Fibroblast of skin of right biceps (primary cell): Measurements from ENCODE around the gene RCN2.

ENCODE experiments used
- DNase-seq: peaks from one replicate; pipeline ENCODE4 v3.0.0-alpha.2; 2013

RCN2 gene

DNA sequence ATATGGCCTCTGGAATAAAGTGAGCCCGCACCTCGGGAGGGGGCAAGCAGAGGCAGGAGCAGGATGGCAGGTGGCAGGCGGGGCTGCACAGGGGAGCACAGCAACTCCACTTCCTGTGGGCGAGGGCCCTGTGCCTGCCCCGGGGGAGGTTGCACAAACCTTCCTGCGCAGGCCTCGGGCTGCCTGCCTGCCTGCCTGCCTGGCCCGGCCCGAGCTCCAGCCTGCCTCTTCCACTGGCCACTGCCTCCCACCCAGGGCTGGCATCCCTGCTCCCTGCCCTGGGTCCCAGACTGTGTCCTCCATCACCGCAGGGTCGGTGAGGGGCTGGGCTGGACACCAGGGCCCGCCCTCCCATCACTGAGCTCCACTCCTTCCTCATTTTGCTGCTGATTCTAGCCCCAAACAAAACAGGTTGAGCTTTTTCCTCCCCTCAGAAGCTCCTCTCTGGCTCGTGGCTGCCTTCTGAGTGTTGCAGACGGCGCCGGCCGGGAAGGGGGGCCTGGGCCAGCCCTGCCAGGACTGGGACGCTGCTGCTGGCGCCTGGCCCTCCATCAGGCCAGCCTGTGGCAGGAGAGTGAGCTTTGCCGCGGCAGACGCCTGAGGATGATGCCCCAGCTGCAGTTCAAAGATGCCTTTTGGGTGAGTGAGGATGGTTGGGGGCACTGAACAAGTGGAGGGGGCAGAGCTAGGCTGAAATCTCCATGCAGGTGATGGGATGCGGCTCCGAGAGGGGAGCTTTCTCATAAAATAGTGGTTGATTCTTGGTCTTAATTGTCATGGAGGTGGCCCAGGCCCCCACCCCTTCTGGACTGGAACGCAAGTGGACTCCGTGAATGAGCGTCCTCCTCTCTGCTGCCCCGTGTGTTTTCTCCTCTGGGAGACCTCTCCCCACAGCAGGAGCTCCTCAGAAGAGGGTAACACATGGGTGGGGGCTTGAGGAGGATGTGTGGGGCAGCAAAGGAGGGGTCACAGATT, 63.7 kb downstream of the RCN2 start, which contains the start of gene PSTPIP1:
Gene PSTPIP1 (plus strand): TSS at position 156 of the 975 bp plus-strand sequence. CDS start 448 bp downstream, at position 604.
- no peak for DNase-seq

- DNase-seq = no peak
Measured at GRCh38 chr15:76996076-76996525, 64.6 kb downstream of the RCN2 start.

GRCh38 chr15:76996526-76997401, 65.2 kb downstream of the RCN2 start:
- peak; percentile 37 for DNase-seq

- DNase-seq = no peak
Measured at GRCh38 chr15:76998663-76999285, 67.2 kb downstream of the RCN2 start.

- DNase-seq = no peak
Measured at GRCh38 chr15:76999996-77000395, 68.4 kb downstream of the RCN2 start.

GRCh38 chr15:77001351-77001750, 69.8 kb downstream of the RCN2 start:
- no peak for DNase-seq

GRCh38 chr15:77001966-77002365, 70.4 kb downstream of the RCN2 start:
- DNase-seq = no peak

DNA sequence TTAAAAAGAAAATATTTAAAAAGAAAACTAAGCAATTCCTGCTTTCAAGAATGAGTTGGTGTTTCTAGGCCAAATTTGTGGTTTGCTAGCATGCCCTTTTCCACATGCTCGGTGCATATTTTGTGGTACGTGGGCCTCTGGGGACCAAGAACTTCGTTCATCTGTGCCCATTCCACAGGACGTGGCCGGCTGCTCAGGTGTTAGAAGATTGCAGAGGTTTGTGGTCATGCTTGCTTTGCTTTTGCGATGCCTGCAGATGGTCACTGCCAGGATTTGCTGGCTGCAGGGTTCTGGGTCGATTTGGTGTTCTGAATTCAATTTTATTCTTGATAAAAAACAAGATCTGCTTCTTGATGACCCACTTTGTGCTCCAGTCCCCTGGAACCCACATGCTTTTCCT, 70.9 kb downstream of the RCN2 start:
- DNase-seq = peak; percentile 14

GRCh38 chr15:77002954-77003912, 71.7 kb downstream of the RCN2 start:
- DNase-seq = no peak
